Measurements from ENCODE around the gene GLCE.

Gene GLCE

DNA sequence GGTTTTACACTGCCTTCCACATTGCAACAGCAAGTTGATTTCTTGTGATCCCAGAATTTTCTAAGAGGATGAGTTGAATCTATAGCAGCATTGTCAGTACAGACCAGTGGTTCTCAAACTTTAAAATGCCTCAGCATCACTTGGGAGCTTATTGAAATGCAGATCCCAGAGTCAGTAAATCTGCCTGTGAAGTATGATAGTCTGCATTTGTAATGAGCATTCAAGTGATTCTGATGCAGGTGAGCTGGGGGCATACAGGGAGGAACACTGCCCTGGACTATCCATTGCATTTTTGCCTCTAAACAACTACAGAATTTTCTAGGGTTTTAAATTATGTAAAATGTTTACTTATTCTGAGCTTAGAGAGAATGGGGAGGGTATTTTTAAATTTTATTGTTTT lies 110.8 kb downstream of the GLCE start:
- no peak for DNase-seq (ENCODE audit: low read depth)
- TF ChIP-seq, protein P1, sequence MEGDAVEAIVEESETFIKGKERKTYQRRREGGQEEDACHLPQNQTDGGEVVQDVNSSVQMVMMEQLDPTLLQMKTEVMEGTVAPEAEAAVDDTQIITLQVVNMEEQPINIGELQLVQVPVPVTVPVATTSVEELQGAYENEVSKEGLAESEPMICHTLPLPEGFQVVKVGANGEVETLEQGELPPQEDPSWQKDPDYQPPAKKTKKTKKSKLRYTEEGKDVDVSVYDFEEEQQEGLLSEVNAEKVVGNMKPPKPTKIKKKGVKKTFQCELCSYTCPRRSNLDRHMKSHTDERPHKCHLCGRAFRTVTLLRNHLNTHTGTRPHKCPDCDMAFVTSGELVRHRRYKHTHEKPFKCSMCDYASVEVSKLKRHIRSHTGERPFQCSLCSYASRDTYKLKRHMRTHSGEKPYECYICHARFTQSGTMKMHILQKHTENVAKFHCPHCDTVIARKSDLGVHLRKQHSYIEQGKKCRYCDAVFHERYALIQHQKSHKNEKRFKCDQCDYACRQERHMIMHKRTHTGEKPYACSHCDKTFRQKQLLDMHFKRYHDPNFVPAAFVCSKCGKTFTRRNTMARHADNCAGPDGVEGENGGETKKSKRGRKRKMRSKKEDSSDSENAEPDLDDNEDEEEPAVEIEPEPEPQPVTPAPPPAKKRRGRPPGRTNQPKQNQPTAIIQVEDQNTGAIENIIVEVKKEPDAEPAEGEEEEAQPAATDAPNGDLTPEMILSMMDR (IDR thresholded peaks at IDR 0.05; ENCODE audit: control insufficient read depth, insufficient read depth, low read depth, low read length, missing control alignments) = no peak
- H3K4me3 ChIP-seq (ENCODE audit: control insufficient read depth, low read depth, low read length) = no peak overlapping the region

DNA sequence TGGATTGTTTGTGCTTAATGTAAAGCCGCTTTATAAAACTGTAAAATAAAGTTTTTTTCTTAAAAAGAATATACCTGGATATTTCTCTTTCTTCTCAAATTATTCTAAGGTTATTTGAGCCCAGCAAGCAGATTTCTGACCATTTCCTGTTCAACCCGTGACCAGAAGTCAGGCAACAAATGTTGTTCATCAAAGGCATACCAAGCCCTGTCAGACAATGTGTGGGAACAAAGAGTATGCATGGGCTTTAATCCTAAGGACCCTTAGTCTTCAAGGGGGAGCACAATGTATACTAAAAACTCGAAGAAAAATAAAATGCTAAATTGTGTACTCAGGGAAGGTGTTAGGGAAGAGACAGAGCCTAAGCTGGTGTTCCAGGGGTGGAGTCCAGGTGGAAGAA lies 111.7 kb downstream of the GLCE start:
- H3K4me3 ChIP-seq (ENCODE audit: control insufficient read depth, low read depth, low read length) = no peak overlapping the region
- TF ChIP-seq, protein P1 (IDR thresholded peaks at IDR 0.05; ENCODE audit: control insufficient read depth, insufficient read depth, low read depth, low read length, missing control alignments) = no peak
- DNase-seq (ENCODE audit: low read depth) = no peak

DNA sequence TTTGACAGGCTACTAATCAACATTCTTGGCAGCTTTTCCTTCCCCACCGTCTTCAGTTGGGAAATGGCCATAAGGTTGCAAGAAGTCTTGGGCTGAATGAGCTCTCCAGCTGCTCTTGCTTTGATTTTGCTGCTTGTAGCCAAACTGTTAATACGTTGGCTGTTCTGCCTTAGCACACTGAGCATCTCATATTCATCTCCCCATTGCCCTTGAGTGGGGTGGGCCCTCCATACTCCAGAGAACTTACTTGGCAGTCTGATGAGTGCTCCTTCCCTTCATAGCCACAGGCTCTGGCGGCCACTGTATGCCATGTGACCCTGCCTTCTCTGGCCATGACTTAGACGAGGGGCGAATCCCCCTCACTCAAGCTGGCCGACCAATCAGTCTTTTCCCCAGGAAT lies 112.5 kb downstream of the GLCE start:
- no peak overlapping the region for H3K4me3 ChIP-seq (ENCODE audit: control insufficient read depth, low read depth, low read length)
- TF ChIP-seq, protein P1 (IDR thresholded peaks at IDR 0.05; ENCODE audit: control insufficient read depth, insufficient read depth, low read depth, low read length, missing control alignments) = no peak
- DNase-seq (ENCODE audit: low read depth) = no peak

DNA sequence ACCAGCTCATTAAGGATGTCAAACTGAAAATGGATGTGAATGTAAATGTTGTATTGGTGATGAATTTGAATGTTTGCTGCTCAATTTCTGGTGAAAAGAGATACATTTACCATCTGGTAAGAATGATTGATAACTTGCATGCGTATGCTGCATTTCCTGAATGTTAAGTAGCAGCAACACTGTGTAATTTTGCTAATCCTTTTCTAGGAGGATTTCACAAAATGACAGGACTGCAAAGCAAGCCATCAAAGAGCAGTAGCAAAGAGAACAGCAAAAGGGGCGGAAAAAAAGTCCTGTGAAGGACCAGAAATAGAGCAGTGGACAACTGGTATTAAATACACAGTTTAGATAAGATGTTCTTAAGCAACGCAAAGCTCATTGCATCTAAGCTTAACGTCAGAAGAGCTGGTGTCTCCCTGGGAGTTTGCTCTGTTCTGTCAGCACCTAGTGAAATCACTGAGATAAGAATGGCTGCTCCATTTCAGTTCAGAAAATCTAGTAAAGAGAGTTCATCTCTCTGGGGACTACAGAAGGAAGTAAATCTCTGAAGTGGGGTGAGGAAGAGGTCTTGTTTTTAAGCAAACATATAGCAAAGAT lies 114.7 kb downstream of the GLCE start:
- no peak for DNase-seq (ENCODE audit: low read depth)
- no peak overlapping the region for H3K4me3 ChIP-seq (ENCODE audit: control insufficient read depth, low read depth, low read length)
- TF ChIP-seq, protein P1 (IDR thresholded peaks at IDR 0.05; ENCODE audit: control insufficient read depth, insufficient read depth, low read depth, low read length, missing control alignments) = no peak

DNA sequence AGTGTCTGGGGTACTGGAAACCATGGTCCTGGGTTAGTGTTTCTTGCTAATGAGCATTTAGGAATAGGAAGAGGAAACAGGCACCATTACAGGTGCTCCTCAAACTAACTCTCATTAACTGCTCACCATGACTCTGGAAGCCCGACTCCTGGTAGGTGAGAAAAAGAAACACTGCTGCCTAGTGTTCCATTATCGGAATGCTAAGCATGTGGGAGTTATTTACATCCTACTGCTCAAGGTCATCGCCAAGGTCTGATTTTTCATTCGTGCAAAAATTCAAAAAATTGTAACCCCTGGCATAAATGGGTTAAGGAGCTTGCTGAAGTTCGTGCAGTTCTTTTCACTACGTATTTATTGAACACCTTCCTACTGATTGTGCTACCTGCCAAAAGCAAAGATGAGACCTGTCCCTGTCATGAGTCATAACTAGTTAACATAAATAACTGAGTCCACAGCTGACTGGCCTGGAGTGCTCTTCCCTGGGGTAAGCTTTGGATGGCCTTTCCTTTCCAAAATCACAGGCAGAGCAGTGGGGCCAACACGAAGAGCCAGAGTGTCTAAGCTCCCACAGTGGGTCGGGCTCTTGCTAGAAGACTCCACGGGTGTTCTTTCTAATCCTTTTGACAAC lies 115.6 kb downstream of the GLCE start:
- H3K4me3 ChIP-seq (ENCODE audit: control insufficient read depth, low read depth, low read length) = no peak overlapping the region
- DNase-seq (ENCODE audit: low read depth) = no peak
- TF ChIP-seq, protein P1 (IDR thresholded peaks at IDR 0.05; ENCODE audit: control insufficient read depth, insufficient read depth, low read depth, low read length, missing control alignments) = no peak

DNA sequence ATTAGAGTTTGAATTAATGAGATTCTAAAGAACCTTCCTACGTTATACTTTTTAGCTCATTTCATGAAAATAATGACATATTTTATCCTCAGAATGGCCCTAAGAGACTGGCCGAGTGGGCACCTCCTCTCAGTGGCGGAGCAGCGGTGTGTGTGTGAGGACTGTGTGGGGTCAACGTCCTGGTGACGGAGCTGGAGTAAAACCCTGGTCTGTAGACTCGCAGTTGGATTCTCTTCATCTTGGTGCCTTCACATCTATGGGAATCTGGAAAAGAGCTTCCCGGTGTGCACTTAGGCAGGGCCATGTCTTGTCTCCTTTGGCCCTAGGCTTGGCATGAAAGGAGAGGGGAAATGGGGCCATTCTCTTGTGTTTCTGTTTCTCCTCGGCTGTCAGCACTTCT lies 116.9 kb downstream of the GLCE start:
- no peak overlapping the region for H3K4me3 ChIP-seq (ENCODE audit: control insufficient read depth, low read depth, low read length)
- DNase-seq (ENCODE audit: low read depth) = no peak
- TF ChIP-seq, protein P1 (IDR thresholded peaks at IDR 0.05; ENCODE audit: control insufficient read depth, insufficient read depth, low read depth, low read length, missing control alignments) = no peak

Measured in AG09309 (cell line).